Psoas muscle (tissue), 8 donors: ENCODE data around the gene PACRG. TPM values are rescaled to one million over a fixed set of nuclear protein-coding genes. Genes with fewer than 3 reads are reported as not detected.
A peak's percentile ranks its signal among the peaks of the same experiment; 100 is the strongest.

Experiments used
- ATAC-seq, 4 donors: fragments of 200-7000 bp; cut with Tn5 transposase; one replicate each; pipeline ENCODE4 v1.9.1; 2020; ENCODE audit warnings: moderate library complexity in 3 of 4, mild to moderate bottlenecking in 2 of 4
- DNase-seq, 2 donors: peaks; one replicate each; pipeline ENCODE4 v3.0.0-alpha.2; 2020
- H3K27ac ChIP-seq: fragments of 200-600 bp; one replicate; pipeline ENCODE4 v1.8.0; 2022
- H3K27me3 ChIP-seq, 3 donors: fragments of 200-600 bp in 1 of 3; one replicate each; pipeline versions ENCODE4 v1.6.1 to v1.8.0; 2013 to 2022; ENCODE audit warnings: low read length in 2 of 3, mild to moderate bottlenecking in 2 of 3, moderate library complexity in 1 of 3; ENCODE audit not compliant: insufficient read depth in 3 of 3
- H3K36me3 ChIP-seq, 2 donors: fragments of 200-600 bp in 1 of 2; one replicate each; pipeline versions ENCODE4 v1.6.1 to v1.8.0; 2013 to 2022; ENCODE audit warnings: low read depth in 1 of 2, mild to moderate bottlenecking in 1 of 2, moderate library complexity in 1 of 2; ENCODE audit not compliant: insufficient read depth in 1 of 2
- H3K4me1 ChIP-seq: fragments of 200-600 bp; one replicate; pipeline ENCODE4 v1.8.0; 2022
- H3K4me3 ChIP-seq: fragments of 200-600 bp; one replicate; pipeline ENCODE4 v1.8.0; 2022; ENCODE audit warnings: mild to moderate bottlenecking
- H3K9me3 ChIP-seq: fragments of 200-600 bp; one replicate; pipeline ENCODE4 v1.8.0; 2022
- WGBS, 3 donors: extraction: QIAGEN DNeasy Blood & Tissue Kit; methylation state at CpG; one replicate each; pipeline versions ENCODE4 v1.1.6 to v1.1.7; 2013; 5-methylcytosine and 5-hydroxymethylcytosine counted together
- intact Hi-C, 2 donors: fragments of 100-400 bp; cut with DNase I; formaldehyde crosslinking; loops; one replicate each; pipeline versions ENCODE4 v1.11.0 to v1.14.2; 2022
- polyA plus RNA-seq, 3 donors: library from polyadenylated mRNA; stranded (reverse); fragments of 200-250 nt; gene quantifications; one replicate each; pipeline ENCODE4 v1.2.3, GENCODE V29; 2013
- total RNA-seq, 4 donors: library from RNA; stranded (reverse); fragmentation: NEBNext Ultra II Directional in 2 of 4; extraction: Animal tissue kit (Norgen Biotek cat#: 25700) in 2 of 4; gene quantifications; one replicate each; pipeline versions ENCODE4 v1.2.1 to v1.2.4, GENCODE V29; 2021 to 2023
- TF ChIP-seq, protein P1 (sequence below): fragments of 200-600 bp; IDR thresholded peaks from one replicate; pipeline ENCODE4 v1.8.0; 2022; ENCODE audit warnings: antibody characterized with exemption
- donor health status: healthy with polysubstance abuse.
- donor health status: DM: no; HTN: no; CAD: no; lungs with moderate emphysema.
- donor health status: Bipolar disorder and iron deficiency.
- donor health status: healthy.
- donor health status: DM: yes; HTN: yes; CAD: no.
- donor health status: DM: no; HTN: no; CAD: no.
- donor health status: DM: no; HTN: no; CAD: no.
- donor health status: DM: yes; HTN: yes; CAD: no.

Gene PACRG
- total and polyA plus RNA-seq, 7 donors, result 0.17 to 3.1 (median 1.8) TPM

GRCh38 chr6:163197839-163198238 is 470.1 kb downstream of the PACRG start:
- Histone ChIP-seq H3K4me1 (no peaks in the 10 kb centered on the region), H3K4me3 (no peak overlapping the region), H3K27me3 (no peaks in the 10 kb centered on the region), H3K36me3 (no peaks in the 10 kb centered on the region), H3K9me3 (no peaks in the 10 kb centered on the region), H3K27ac (no peak overlapping the region)
- ATAC-seq, result no peak
- TF ChIP-seq, protein P1, sequence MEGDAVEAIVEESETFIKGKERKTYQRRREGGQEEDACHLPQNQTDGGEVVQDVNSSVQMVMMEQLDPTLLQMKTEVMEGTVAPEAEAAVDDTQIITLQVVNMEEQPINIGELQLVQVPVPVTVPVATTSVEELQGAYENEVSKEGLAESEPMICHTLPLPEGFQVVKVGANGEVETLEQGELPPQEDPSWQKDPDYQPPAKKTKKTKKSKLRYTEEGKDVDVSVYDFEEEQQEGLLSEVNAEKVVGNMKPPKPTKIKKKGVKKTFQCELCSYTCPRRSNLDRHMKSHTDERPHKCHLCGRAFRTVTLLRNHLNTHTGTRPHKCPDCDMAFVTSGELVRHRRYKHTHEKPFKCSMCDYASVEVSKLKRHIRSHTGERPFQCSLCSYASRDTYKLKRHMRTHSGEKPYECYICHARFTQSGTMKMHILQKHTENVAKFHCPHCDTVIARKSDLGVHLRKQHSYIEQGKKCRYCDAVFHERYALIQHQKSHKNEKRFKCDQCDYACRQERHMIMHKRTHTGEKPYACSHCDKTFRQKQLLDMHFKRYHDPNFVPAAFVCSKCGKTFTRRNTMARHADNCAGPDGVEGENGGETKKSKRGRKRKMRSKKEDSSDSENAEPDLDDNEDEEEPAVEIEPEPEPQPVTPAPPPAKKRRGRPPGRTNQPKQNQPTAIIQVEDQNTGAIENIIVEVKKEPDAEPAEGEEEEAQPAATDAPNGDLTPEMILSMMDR, result no peak
- DNase-seq, result no peak
- 89 to 90% (median 89%) methylated on average over 3 of the region's 3 CpGs for WGBS, 3 donors
- intact Hi-C loops, result no loop called here

GRCh38 chr6:163198396-163198795 is 470.6 kb downstream of the PACRG start:
- no peaks in the 10 kb centered on the region for H3K4me1 ChIP-seq
- 80 to 88% (median 86%) methylated on average over 6 of the region's 6 CpGs for WGBS, 3 donors
- ATAC-seq (no peak), DNase-seq (no peak)
- H3K9me3 ChIP-seq, result no peaks in the 10 kb centered on the region
- intact Hi-C loops, result no loop called here
- H3K27me3 ChIP-seq, result no peaks in the 10 kb centered on the region
- TF ChIP-seq, protein P1, result no peak
- H3K27ac ChIP-seq, result no peak overlapping the region
- H3K36me3 ChIP-seq, result no peaks in the 10 kb centered on the region
- no peak overlapping the region for H3K4me3 ChIP-seq

- TF ChIP-seq, protein P1, result no peak
- no peaks in the 10 kb centered on the region for H3K4me1 ChIP-seq
- no peak overlapping the region for H3K27ac ChIP-seq
- ATAC-seq (no peak), DNase-seq (no peak)
- H3K36me3 ChIP-seq, result no peaks in the 10 kb centered on the region
- no peaks in the 10 kb centered on the region for H3K9me3 ChIP-seq
- intact Hi-C loops, result no loop called here
- 90 to 96% (median 92%) methylated on average over 4 of the region's 4 CpGs for WGBS, 3 donors
- no peak overlapping the region for H3K4me3 ChIP-seq
- no peaks in the 10 kb centered on the region for H3K27me3 ChIP-seq
Measured at GRCh38 chr6:163199371-163199770, 471.6 kb downstream of the PACRG start.

- TF ChIP-seq, protein P1, result no peak
- Histone ChIP-seq H3K9me3 (no peaks in the 10 kb centered on the region), H3K4me1 (no peaks in the 10 kb centered on the region), H3K4me3 (no peak overlapping the region), H3K36me3 (no peaks in the 10 kb centered on the region), H3K27ac (no peak overlapping the region), H3K27me3 (no peaks in the 10 kb centered on the region)
- no peak for DNase-seq
- 49 to 67% (median 61%) methylated on average over 11 of the region's 11 CpGs for WGBS, 3 donors
- intact Hi-C loops, result no loop called here
- peak; percentile 30 to 65 (median 48) for ATAC-seq
Measured at GRCh38 chr6:163200289-163200688, 472.5 kb downstream of the PACRG start.

GRCh38 chr6:163200694-163201093 is 472.9 kb downstream of the PACRG start:
- WGBS, 3 donors, result 76 to 87% (median 86%) methylated on average over 8 of the region's 8 CpGs
- Histone ChIP-seq H3K27me3 (no peaks in the 10 kb centered on the region), H3K4me1 (no peaks in the 10 kb centered on the region), H3K27ac (no peak overlapping the region), H3K4me3 (no peak overlapping the region), H3K36me3 (no peaks in the 10 kb centered on the region), H3K9me3 (peaks cover 2% of the 10 kb centered on the region)
- TF ChIP-seq, protein P1, result no peak
- intact Hi-C loops, result no loop called here
- DNase-seq (no peak), ATAC-seq (peak in 2 of 4 donors; percentile 37 to 52)
